Endodermal cell (in vitro differentiated cells): ENCODE results near the gene UBE2I. TPM values are rescaled to one million over a fixed set of nuclear protein-coding genes. Genes with fewer than 3 reads are reported as not detected.
"Not testable (repeated sequence)": the region's sequence is repeated elsewhere in the genome, so short reads cannot be mapped to it uniquely, and the experiment has no call there.

Experiments
- DNase-seq: peaks from one replicate; pipeline ENCODE4 v3.0.0-alpha.2; 2017
- H3K27ac ChIP-seq: 2 replicates; pipeline ENCODE4 v1.5.1; 2013; ENCODE audit warnings: mild to moderate bottlenecking, low read depth, low read length, moderate library complexity
- H3K27me3 ChIP-seq: 2 replicates; pipeline ENCODE4 v1.6.1; 2013; ENCODE audit warnings: mild to moderate bottlenecking, low read length, moderate library complexity; ENCODE audit not compliant: insufficient read depth, control insufficient read depth, poor library complexity, severe bottlenecking
- H3K36me3 ChIP-seq: 2 replicates; pipeline ENCODE4 v1.7.0; 2013; ENCODE audit warnings: mild to moderate bottlenecking, low read length, moderate library complexity; ENCODE audit not compliant: control insufficient read depth, insufficient read depth
- H3K4me1 ChIP-seq: one replicate; pipeline ENCODE4 v1.7.0; 2013; ENCODE audit warnings: low read length; ENCODE audit not compliant: control insufficient read depth, insufficient read depth
- H3K4me3 ChIP-seq: 2 replicates; pipeline ENCODE4 v1.5.1; 2013; ENCODE audit warnings: mild to moderate bottlenecking, low read length, moderate library complexity
- H3K9ac ChIP-seq: 2 replicates; pipeline ENCODE4 v1.6.1; 2013; ENCODE audit warnings: mild to moderate bottlenecking, low read length, moderate library complexity; ENCODE audit not compliant: poor library complexity, severe bottlenecking; ENCODE audit errors: extremely low read depth
- H3K9me3 ChIP-seq: 2 replicates; pipeline ENCODE4 v1.6.1; 2013; ENCODE audit warnings: mild to moderate bottlenecking, low read length, moderate library complexity; ENCODE audit not compliant: control insufficient read depth
- H3K27ac Mint-ChIP-seq: 2 replicates; pipeline ENCODE4 v1.8.0; 2020; ENCODE audit warnings: mixed read lengths
- H3K27me3 Mint-ChIP-seq: 2 replicates; pipeline ENCODE4 v1.8.0; 2021; ENCODE audit warnings: mild to moderate bottlenecking, mixed read lengths; ENCODE audit not compliant: insufficient read depth
- H3K36me3 Mint-ChIP-seq: 2 replicates; pipeline ENCODE4 v1.8.0; 2020; ENCODE audit warnings: low read depth, mixed read lengths
- H3K4me1 Mint-ChIP-seq: 2 replicates; pipeline ENCODE4 v1.8.0; 2020; ENCODE audit warnings: mixed read lengths
- H3K4me3 Mint-ChIP-seq: 2 replicates; pipeline ENCODE4 v1.8.0; 2020; ENCODE audit warnings: mild to moderate bottlenecking, moderate library complexity, mixed read lengths
- H3K9me3 Mint-ChIP-seq: 2 replicates; pipeline ENCODE4 v1.8.0; 2020; ENCODE audit warnings: mild to moderate bottlenecking, mixed read lengths
- CTCF ChIP-seq: fragments of 200-600 bp; sonication (generic); conservative IDR thresholded peaks from 2 replicates; pipeline ENCODE4 v1.5.0; 2021; ENCODE audit warnings: antibody characterized with exemption, mild to moderate bottlenecking
- WGBS, 2 experiments: methylation state at CpG; one replicate each; pipeline versions ENCODE4 v1.1.5 to v1.1.7; 2013; ENCODE audit warnings: missing lambda C conversion rate in 2 of 2, mixed read lengths in 1 of 2; ENCODE audit not compliant: insufficient coverage in 1 of 2, insufficient read length in 1 of 2; 5-methylcytosine and 5-hydroxymethylcytosine counted together
- total RNA-seq, 2 donors: library from RNA; stranded (reverse); fragmentation: NEBNext Ultra II Directional in 1 of 2; extraction: Animal tissue kit (Norgen Biotek cat#: 25700) in 1 of 2; gene quantifications; 2 replicates in 1 of 2; 3 replicates in 1 of 2; pipeline ENCODE4 v1.2.1, GENCODE V29; 2021

UBE2I gene
- total RNA-seq, 2 donors from 2014 or later: 250 to 294 TPM

GRCh38 chr16:1290860-1291575 is 18.4 kb upstream of the UBE2I start:
- no peaks in the 10 kb centered on the region for H3K9me3 Mint-ChIP-seq
- no peak overlapping the region for H3K27ac Mint-ChIP-seq
- H3K4me1 Mint-ChIP-seq: peaks cover 14% of the 10 kb centered on the region
- Histone ChIP-seq H3K4me3 (no peak overlapping the region), H3K36me3 (no peaks in the 10 kb centered on the region), H3K27me3 (peaks cover 25% of the 10 kb centered on the region), H3K9me3 (no peaks in the 10 kb centered on the region), H3K27ac (no peak overlapping the region), H3K4me1 (no peaks in the 10 kb centered on the region), H3K9ac (no peak overlapping the region)
- no peak for DNase-seq
- 88 to 89% methylated on average over 25 to 26 of the region's 29 CpGs for WGBS, 2 experiments
- no peak for TF ChIP-seq CTCF
- H3K36me3 Mint-ChIP-seq: no peaks in the 10 kb centered on the region
- H3K4me3 Mint-ChIP-seq: no peak overlapping the region
- peaks cover 30% of the 10 kb centered on the region for H3K27me3 Mint-ChIP-seq

GRCh38 chr16:1291576-1291974 is 17.9 kb upstream of the UBE2I start:
- no peaks in the 10 kb centered on the region for H3K36me3 Mint-ChIP-seq
- Histone ChIP-seq H3K9ac (no peak overlapping the region), H3K9me3 (no peaks in the 10 kb centered on the region), H3K4me1 (no peaks in the 10 kb centered on the region), H3K36me3 (no peaks in the 10 kb centered on the region), H3K27ac (no peak overlapping the region), H3K27me3 (peaks cover 25% of the 10 kb centered on the region), H3K4me3 (no peak overlapping the region)
- H3K4me1 Mint-ChIP-seq: peaks cover 14% of the 10 kb centered on the region
- no peaks in the 10 kb centered on the region for H3K9me3 Mint-ChIP-seq
- no peak overlapping the region for H3K4me3 Mint-ChIP-seq
- TF ChIP-seq CTCF: no peak
- peaks cover 30% of the 10 kb centered on the region for H3K27me3 Mint-ChIP-seq
- no peak for DNase-seq
- no peak overlapping the region for H3K27ac Mint-ChIP-seq
- WGBS, 2 experiments: 80 to 83% methylated on average over 16 to 17 of the region's 17 CpGs

GRCh38 chr16:1292208-1292607 is 17.2 kb upstream of the UBE2I start:
- WGBS, 2 experiments: 95 to 97% methylated on average over 3 to 4 of the region's 6 CpGs
- not testable (repeated sequence) for H3K4me3 Mint-ChIP-seq, H3K9me3 ChIP-seq, H3K36me3 ChIP-seq, H3K27ac Mint-ChIP-seq, H3K4me1 ChIP-seq, H3K9ac ChIP-seq, H3K27ac ChIP-seq, DNase-seq, H3K36me3 Mint-ChIP-seq, H3K9me3 Mint-ChIP-seq, H3K4me3 ChIP-seq
- peaks cover 19% of the 10 kb centered on the region for H3K4me1 Mint-ChIP-seq
- H3K27me3 Mint-ChIP-seq: peaks cover 30% of the 10 kb centered on the region
- H3K27me3 ChIP-seq: peaks cover 25% of the 10 kb centered on the region

- H3K4me3 Mint-ChIP-seq, H3K36me3 ChIP-seq, H3K9me3 Mint-ChIP-seq, H3K27ac ChIP-seq, H3K9ac ChIP-seq, H3K36me3 Mint-ChIP-seq, DNase-seq, H3K4me3 ChIP-seq, H3K9me3 ChIP-seq, H3K4me1 ChIP-seq, H3K27ac Mint-ChIP-seq: not testable (repeated sequence)
- peaks cover 22% of the 10 kb centered on the region for H3K4me1 Mint-ChIP-seq
- peaks cover 25% of the 10 kb centered on the region for H3K27me3 ChIP-seq
- WGBS, 2 experiments: 89 to 92% methylated on average over 5 to 8 of the region's 8 CpGs
- H3K27me3 Mint-ChIP-seq: peaks cover 29% of the 10 kb centered on the region
Measured at GRCh38 chr16:1292808-1293207, 16.6 kb upstream of the UBE2I start.
